ENCODE measurements around the gene CENPB.
A peak's percentile ranks its signal among the peaks of the same experiment; 100 is the strongest.

CENPB gene

DNA sequence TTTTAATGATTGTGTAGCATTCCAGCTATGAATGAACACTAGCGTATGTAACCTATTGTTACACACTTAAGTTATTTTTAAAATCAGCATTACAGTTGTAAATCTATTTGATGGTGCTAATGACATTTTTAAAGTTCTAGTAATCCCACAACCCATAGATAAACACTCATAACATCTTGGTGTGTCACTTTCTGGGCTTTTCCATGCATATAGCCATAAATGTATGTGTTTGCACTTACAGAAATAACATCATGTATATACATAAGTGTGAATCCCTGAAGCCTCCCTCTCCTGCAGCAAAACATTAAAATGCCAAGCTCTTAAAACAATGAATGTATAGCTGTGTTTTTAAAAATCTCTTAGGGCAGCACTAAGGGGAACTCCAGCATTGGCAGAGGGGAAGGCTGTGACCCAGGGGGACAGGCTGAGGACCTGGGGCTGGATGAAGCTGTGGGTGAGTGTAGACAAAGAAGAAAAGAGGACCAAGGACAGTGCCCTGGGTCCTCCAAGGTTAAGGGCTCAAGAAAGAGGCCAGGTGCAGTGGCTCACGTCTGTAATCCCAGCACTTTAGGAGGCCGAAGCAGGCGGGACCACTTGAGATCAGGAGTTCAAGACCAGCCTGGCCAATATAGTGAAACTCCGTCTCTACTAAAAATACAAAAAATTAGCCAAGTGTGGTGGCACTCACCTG is 929 bp upstream of the CENPB start:
- Histone ChIP-seq H3K4me1 (ENCODE audit: control insufficient read depth, insufficient read depth, low read length) (peaks cover 4% of the 10 kb centered on the region), H3K9me3 (ENCODE audit: control insufficient read depth, insufficient read depth, low read length) (no peaks in the 10 kb centered on the region), H3K4me3 (ENCODE audit: low read length) (no peak overlapping the region), H3K27me3 (ENCODE audit: control insufficient read depth, insufficient read depth, low read length) (no peaks in the 10 kb centered on the region; the same call in 1 of the 2 replicates), H3K27ac (ENCODE audit: low read length) (no peak overlapping the region), H3K36me3 (ENCODE audit: control insufficient read depth, insufficient read depth, low read length) (0 out of 2 replicates have a peak, but pooled peaks cover 3% of the 10 kb centered on the region)
- DNase-seq (ENCODE audit: low read depth, low spot score): no peak
- WGBS (ENCODE audit: insufficient coverage, insufficient read length): no CpG with 5 or more reads among the region's 5 CpGs

DNA sequence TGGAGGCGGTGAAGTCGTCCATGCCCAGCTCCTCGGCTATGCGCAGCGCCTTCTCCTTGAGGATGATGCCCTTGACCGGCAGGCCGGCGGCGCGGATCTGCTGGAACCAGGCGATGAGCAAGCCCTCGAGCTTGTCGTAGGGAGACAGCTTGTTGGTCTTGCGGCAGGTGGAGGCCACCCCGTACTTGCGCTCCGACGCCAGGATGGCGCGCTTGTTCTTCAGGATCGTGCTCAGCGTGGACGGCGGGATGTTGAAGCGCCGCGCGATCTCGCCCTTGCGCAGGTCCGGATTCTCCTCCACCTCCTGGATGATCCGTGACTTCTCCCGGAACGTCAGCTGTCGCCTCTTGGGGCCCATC is 435 bp downstream of the CENPB start:
- no CpG with 5 or more reads among the region's 35 CpGs for WGBS (ENCODE audit: insufficient coverage, insufficient read length)
- H3K9me3 ChIP-seq (ENCODE audit: control insufficient read depth, insufficient read depth, low read length): no peaks in the 10 kb centered on the region
- no peak overlapping the region for H3K27ac ChIP-seq (ENCODE audit: low read length)
- no peaks in the 10 kb centered on the region for H3K27me3 ChIP-seq (ENCODE audit: control insufficient read depth, insufficient read depth, low read length)
- no peak for DNase-seq (ENCODE audit: low read depth, low spot score)
- peak overlapping the region; percentile 50; the same call in 1 of the 2 replicates for H3K4me3 ChIP-seq (ENCODE audit: low read length)
- H3K36me3 ChIP-seq (ENCODE audit: control insufficient read depth, insufficient read depth, low read length): 0 out of 2 replicates have a peak, but pooled peaks cover 3% of the 10 kb centered on the region
- peaks cover 4% of the 10 kb centered on the region for H3K4me1 ChIP-seq (ENCODE audit: control insufficient read depth, insufficient read depth, low read length)

DNA sequence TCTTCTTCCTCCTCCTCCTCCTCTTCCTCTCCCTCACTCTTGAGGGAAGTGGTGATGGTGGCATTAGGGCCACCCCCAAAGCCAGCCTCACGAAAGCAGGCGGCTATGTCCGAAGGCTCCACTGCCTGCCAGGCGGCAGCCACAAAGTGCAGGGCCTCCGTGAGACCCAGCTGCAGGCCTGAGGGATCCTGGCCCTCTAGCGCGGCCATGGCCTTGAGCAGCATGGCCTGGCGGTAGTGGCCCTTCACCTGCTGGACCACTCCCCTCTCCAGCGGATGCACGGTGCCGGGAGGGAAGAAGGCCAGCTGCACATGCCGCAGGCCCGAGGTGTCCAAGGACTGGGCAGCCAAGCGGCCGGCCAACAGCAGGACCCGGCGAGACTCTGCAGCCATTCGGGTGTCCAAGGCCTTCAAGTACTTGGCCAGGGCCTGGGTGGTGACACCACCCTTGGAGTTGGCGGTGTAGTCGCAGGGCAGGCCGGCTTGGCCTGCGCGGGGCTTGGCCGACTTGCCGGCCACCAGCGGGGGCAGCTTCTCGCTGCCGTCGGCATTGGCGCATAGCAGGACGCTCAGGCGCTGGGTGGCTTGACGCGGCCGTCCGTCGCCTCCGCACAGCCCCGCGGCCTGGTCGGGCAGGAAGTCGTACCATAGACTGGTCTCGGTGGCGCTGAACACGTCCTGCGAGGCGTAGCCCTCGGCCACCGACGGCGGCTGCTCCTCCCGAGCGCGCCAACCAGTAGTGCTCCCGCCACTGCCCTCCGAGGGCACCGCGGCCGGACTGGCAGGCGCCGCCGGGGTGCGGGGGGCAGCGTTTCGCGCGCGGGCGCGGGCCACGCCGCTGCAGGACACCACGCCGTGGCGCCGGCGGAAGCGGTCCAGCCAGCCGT is 1.1 kb downstream of the CENPB start:
- Histone ChIP-seq H3K36me3 (ENCODE audit: control insufficient read depth, insufficient read depth, low read length) (0 out of 2 replicates have a peak, but pooled peaks cover 3% of the 10 kb centered on the region), H3K9me3 (ENCODE audit: control insufficient read depth, insufficient read depth, low read length) (no peaks in the 10 kb centered on the region), H3K27me3 (ENCODE audit: control insufficient read depth, insufficient read depth, low read length) (no peaks in the 10 kb centered on the region), H3K4me1 (ENCODE audit: control insufficient read depth, insufficient read depth, low read length) (peaks cover 4% of the 10 kb centered on the region), H3K27ac (ENCODE audit: low read length) (no peak overlapping the region), H3K4me3 (ENCODE audit: low read length) (peak overlapping the region; percentile 50; the same call in 1 of the 2 replicates)
- DNase-seq (ENCODE audit: low read depth, low spot score): no peak
- WGBS (ENCODE audit: insufficient coverage, insufficient read length): no CpG with 5 or more reads among the region's 79 CpGs

DNA sequence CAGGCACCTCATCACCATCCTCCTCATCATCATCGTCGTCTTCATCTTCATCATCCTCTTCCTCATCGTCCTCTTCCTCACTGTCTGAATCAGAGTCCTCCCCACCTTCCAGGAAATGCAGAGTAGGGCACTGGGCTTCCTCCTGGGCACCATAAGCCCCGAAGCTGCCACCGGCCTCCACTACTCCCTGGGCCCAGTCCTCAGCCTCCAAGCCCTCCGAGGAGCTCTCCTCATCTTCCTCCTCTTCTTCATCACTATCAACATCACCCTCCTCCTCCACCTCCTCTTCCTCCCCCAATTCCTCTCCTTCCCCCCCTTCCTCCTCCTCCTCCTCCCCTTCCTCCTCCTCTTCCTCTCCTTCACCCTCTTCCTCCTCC is 1.7 kb downstream of the CENPB start:
- no peak for DNase-seq (ENCODE audit: low read depth, low spot score)
- peaks cover 4% of the 10 kb centered on the region for H3K4me1 ChIP-seq (ENCODE audit: control insufficient read depth, insufficient read depth, low read length)

DNA sequence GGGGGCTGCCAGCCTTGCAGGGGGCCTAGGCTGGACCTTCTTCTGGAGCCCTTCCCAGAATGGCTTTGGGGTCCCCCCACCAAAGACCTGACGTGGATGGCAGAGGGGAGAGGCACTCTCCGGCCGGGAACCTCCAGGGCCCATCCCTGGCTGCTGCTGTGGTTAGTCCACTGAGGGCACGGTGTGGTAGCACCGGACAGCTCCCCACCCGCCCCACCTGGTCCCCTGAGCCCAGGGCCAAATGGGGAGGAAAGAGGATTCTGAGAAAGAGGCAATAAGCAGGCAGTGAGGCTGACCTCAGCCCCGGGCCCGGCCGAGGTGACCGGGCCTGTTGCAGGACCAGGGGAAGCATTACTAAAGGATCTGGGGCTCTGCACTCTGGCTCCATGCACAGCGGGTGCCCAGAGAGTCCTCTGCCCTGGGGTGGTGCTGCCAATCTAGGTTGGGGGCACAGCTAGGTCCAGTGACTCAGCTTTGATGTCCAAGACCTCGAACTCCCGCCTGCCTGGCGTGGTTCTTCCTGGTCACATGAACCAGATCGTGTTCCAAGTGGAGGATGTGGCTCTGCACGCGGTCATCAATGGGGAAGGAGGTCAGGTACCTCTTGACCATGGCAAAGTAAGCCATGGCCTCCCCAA is 2.2 kb downstream of the CENPB start:
- H3K9me3 ChIP-seq (ENCODE audit: control insufficient read depth, insufficient read depth, low read length): no peaks in the 10 kb centered on the region
- WGBS (ENCODE audit: insufficient coverage, insufficient read length): no CpG with 5 or more reads among the region's 17 CpGs
- H3K27ac ChIP-seq (ENCODE audit: low read length): no peak overlapping the region
- H3K4me3 ChIP-seq (ENCODE audit: low read length): no peak overlapping the region
- no peaks in the 10 kb centered on the region for H3K27me3 ChIP-seq (ENCODE audit: control insufficient read depth, insufficient read depth, low read length)
- H3K36me3 ChIP-seq (ENCODE audit: control insufficient read depth, insufficient read depth, low read length): 0 out of 2 replicates have a peak, but pooled peaks cover 3% of the 10 kb centered on the region
- peaks cover 4% of the 10 kb centered on the region for H3K4me1 ChIP-seq (ENCODE audit: control insufficient read depth, insufficient read depth, low read length)
- no peak for DNase-seq (ENCODE audit: low read depth, low spot score)

More for the DNA sequence above, 1.7 kb downstream of the CENPB start:
- H3K27ac ChIP-seq (ENCODE audit: low read length): no peak overlapping the region
- no peaks in the 10 kb centered on the region for H3K9me3 ChIP-seq (ENCODE audit: control insufficient read depth, insufficient read depth, low read length)
- 0 out of 2 replicates have a peak, but pooled peaks cover 3% of the 10 kb centered on the region for H3K36me3 ChIP-seq (ENCODE audit: control insufficient read depth, insufficient read depth, low read length)
- no peak overlapping the region for H3K4me3 ChIP-seq (ENCODE audit: low read length)
- 100% methylated on average over 4 of the region's 6 CpGs for WGBS (ENCODE audit: insufficient coverage, insufficient read length)
- H3K27me3 ChIP-seq (ENCODE audit: control insufficient read depth, insufficient read depth, low read length): no peaks in the 10 kb centered on the region

- Histone ChIP-seq H3K36me3 (ENCODE audit: control insufficient read depth, insufficient read depth, low read length) (0 out of 2 replicates have a peak, but pooled peaks cover 3% of the 10 kb centered on the region), H3K4me1 (ENCODE audit: control insufficient read depth, insufficient read depth, low read length) (peaks cover 4% of the 10 kb centered on the region), H3K4me3 (ENCODE audit: low read length) (no peak overlapping the region), H3K9me3 (ENCODE audit: control insufficient read depth, insufficient read depth, low read length) (no peaks in the 10 kb centered on the region), H3K27ac (ENCODE audit: low read length) (no peak overlapping the region), H3K27me3 (ENCODE audit: control insufficient read depth, insufficient read depth, low read length) (no peaks in the 10 kb centered on the region; the same call in 1 of the 2 replicates)
- WGBS (ENCODE audit: insufficient coverage, insufficient read length): no CpG with 5 or more reads among the region's 10 CpGs
- DNase-seq (ENCODE audit: low read depth, low spot score): no peak
Observed at GRCh38 chr20:3783511-3784195, 2.9 kb downstream of the CENPB start.

DNA sequence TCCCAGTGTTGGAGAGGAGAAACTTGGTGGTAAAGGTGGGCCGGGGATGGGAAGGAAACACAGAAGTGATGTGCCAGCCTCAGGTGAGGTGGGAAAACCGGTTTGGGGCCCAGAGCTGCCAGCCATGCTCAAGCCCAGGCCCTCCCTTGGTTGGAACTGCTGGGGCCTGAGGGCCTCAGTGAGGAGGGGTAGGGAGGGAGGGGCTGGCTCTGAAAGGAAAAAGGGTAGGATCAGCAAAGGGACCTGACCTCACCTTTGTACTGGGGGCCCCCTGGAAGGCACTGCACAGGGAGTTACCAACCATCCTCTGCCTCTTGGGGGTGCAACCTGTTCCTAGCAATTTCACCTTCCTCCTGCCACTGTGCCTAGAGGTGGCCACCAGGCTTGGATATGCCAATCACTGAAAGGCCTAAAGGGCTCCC is 3.5 kb downstream of the CENPB start:
- H3K27ac ChIP-seq (ENCODE audit: low read length): no peak overlapping the region
- H3K4me3 ChIP-seq (ENCODE audit: low read length): no peak overlapping the region
- WGBS (ENCODE audit: insufficient coverage, insufficient read length): no CpG with 5 or more reads among the region's 2 CpGs

GRCh38 chr20:3782597-3782996 is 3.9 kb downstream of the CENPB start:
- no peaks in the 10 kb centered on the region for H3K9me3 ChIP-seq (ENCODE audit: control insufficient read depth, insufficient read depth, low read length)
- no peaks in the 10 kb centered on the region; the same call in 1 of the 2 replicates for H3K27me3 ChIP-seq (ENCODE audit: control insufficient read depth, insufficient read depth, low read length)
- H3K4me1 ChIP-seq (ENCODE audit: control insufficient read depth, insufficient read depth, low read length): peaks cover 4% of the 10 kb centered on the region
- no peak overlapping the region for H3K27ac ChIP-seq (ENCODE audit: low read length)
- no CpG with 5 or more reads among the region's 6 CpGs for WGBS (ENCODE audit: insufficient coverage, insufficient read length)
- H3K36me3 ChIP-seq (ENCODE audit: control insufficient read depth, insufficient read depth, low read length): 0 out of 2 replicates have a peak, but pooled peaks cover 3% of the 10 kb centered on the region
- no peak overlapping the region for H3K4me3 ChIP-seq (ENCODE audit: low read length)
- DNase-seq (ENCODE audit: low read depth, low spot score): no peak

More for the DNA sequence above, 3.5 kb downstream of the CENPB start:
- 0 out of 2 replicates have a peak, but pooled peaks cover 3% of the 10 kb centered on the region for H3K36me3 ChIP-seq (ENCODE audit: control insufficient read depth, insufficient read depth, low read length)
- peaks cover 4% of the 10 kb centered on the region for H3K4me1 ChIP-seq (ENCODE audit: control insufficient read depth, insufficient read depth, low read length)
- H3K9me3 ChIP-seq (ENCODE audit: control insufficient read depth, insufficient read depth, low read length): no peaks in the 10 kb centered on the region
- DNase-seq (ENCODE audit: low read depth, low spot score): no peak
- no peaks in the 10 kb centered on the region; the same call in 1 of the 2 replicates for H3K27me3 ChIP-seq (ENCODE audit: control insufficient read depth, insufficient read depth, low read length)

DNA sequence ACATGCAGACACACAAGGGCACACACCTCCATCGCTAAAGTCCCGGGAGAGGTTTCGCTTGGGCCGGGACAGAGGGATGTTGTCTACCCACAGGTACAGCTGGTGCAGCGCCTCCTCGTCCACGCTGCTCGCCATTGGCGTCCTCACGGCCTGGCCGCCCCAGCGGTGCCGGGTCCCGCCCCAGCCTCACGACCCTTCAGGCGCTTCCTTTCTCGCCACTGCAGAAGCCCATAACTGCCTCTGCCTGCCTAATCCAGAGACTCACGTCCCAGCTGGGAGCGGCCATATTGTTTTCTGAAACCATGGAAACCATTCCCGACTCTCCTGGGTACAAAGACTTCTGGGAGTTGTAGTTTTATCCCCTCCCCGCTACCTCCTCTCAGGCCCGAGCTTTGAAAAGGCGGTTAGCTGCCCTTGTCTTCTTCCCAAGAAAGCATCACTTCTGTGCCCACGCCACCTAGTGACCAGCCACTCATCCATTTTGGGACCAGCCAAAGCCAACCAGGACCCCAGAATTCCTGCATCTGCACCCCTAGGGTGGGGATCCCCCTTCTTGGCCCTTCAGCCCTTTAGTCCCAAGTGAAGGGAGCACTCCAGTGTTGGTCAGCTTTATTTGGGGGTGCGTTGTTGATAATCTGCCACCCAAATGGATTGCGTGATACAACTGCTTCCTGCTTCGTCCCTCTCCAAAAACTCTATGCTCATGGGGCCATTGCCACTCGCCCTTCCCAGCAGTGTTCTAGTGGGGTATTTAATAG is 5.2 kb downstream of the CENPB start, which contains the start of gene SPEF1:
TSS of gene SPEF1 (minus strand) at position 296 of the 758 bp plus-strand sequence. CDS start at position 135, 161 bp downstream.
- no CpG with 5 or more reads among the region's 28 CpGs for WGBS (ENCODE audit: insufficient coverage, insufficient read length)
- peaks cover 7% of the 10 kb centered on the region for H3K4me1 ChIP-seq (ENCODE audit: control insufficient read depth, insufficient read depth, low read length)
- H3K27ac ChIP-seq (ENCODE audit: low read length): no peak within 1 kb of the TSS

More for the DNA sequence above, 5.2 kb downstream of the CENPB start, which contains the start of gene SPEF1:
- DNase-seq (ENCODE audit: low read depth, low spot score): no peak
- Histone ChIP-seq H3K9me3 (ENCODE audit: control insufficient read depth, insufficient read depth, low read length) (no peaks in the 10 kb centered on the region), H3K27me3 (ENCODE audit: control insufficient read depth, insufficient read depth, low read length) (no peaks in the 10 kb centered on the region; the same call in 1 of the 2 replicates), H3K36me3 (ENCODE audit: control insufficient read depth, insufficient read depth, low read length) (0 out of 2 replicates have a peak, but pooled peaks cover 3% of the 10 kb centered on the region), H3K4me3 (ENCODE audit: low read length) (peak within 1 kb of the TSS; percentile 34; the same call in 1 of the 2 replicates)

Measured in iPS DF 6.9 (cell line).